Measurements from ENCODE around the gene FBXL19. TPM values are rescaled to one million over a fixed set of nuclear protein-coding genes. Genes with fewer than 3 reads are reported as not detected.

Gene FBXL19
- total and polyA plus RNA-seq, 9 of the 15 experiments (the other 6 are each of a cell fraction or from before 2014, with no cell fraction given) = 0.13 to 48.0 (median 13.5) TPM; not detected in 1

- peak; percentile 11; the same call in 1 of the 2 replicates for TF ChIP-seq ZBTB40 (IDR thresholded peaks at IDR 0.05)
- no peak for TF ChIP-seq ZBTB40 (CRISPR knock-in tag; IDR thresholded peaks at IDR 0.05)
- TF ChIP-seq SPI1 (IDR thresholded peaks at IDR 0.05; ENCODE audit: borderline replicate concordance, low read depth, low read length) = peak; percentile 62; the same call in 1 of the 2 replicates
- TF ChIP-seq RNF219 (CRISPR knock-in tag; IDR thresholded peaks at IDR 0.05) = no peak
- TF ChIP-seq POLR2B (IDR thresholded peaks at IDR 0.05; ENCODE audit: low read depth, partially characterized antibody) = no peak
- no peak for TF ChIP-seq GATAD2A (IDR thresholded peaks at IDR 0.05)
- no peak for TF ChIP-seq ZSCAN32 (CRISPR knock-in tag; IDR thresholded peaks at IDR 0.05)
- 0 out of 2 replicates have a peak, but pooled peaks have one; percentile 19 for TF ChIP-seq ZNF583 (CRISPR knock-in tag; IDR thresholded peaks at IDR 0.05)
- no peak for TF ChIP-seq TRIM28 (IDR thresholded peaks at IDR 0.05)
- no peak for TF ChIP-seq SIRT6 (IDR thresholded peaks at IDR 0.05; ENCODE audit: low read depth, low read length)
- no peak for TF ChIP-seq RBM14 (IDR thresholded peaks at IDR 0.05; ENCODE audit: borderline replicate concordance, insufficient read depth, low read depth, low read length)
- no peak for TF ChIP-seq CBFB (CRISPR knock-in tag; IDR thresholded peaks at IDR 0.05)
- no peak for TF ChIP-seq ELF4 (CRISPR knock-in tag; IDR thresholded peaks at IDR 0.05)
These were observed 19.8 kb upstream of the FBXL19 start (continued) for GRCh38 chr16:30903596-30903995.

All from K562 (cell line).